ENCODE data around the gene RAD51B. TPM values are rescaled to one million over a fixed set of nuclear protein-coding genes. Genes with fewer than 3 reads are reported as not detected.

The RAD51B gene
- total RNA-seq, 1 experiment from 2014 or later = 8.5 TPM

- ChIA-PET CTCF (interaction anchor here (0.5 kb wide), 1 partner anchor 549 kb away, joined by 11 read pairs; no protein-coding TSS in a partner anchor), POLR2A (no interaction called here)
- intact Hi-C loops (cut with micrococcal nuclease; ENCODE audit: unreplicated experiment) = loop anchor here (10.0 kb wide), 1 partner anchor 94 kb away; no protein-coding TSS in a partner anchor
Observed at GRCh38 chr14:68238551-68238950, 419.0 kb downstream of the RAD51B start.

GRCh38 chr14:68238976-68239375 is 419.4 kb downstream of the RAD51B start:
- CTCF ChIA-PET = interaction anchor here (0.5 kb wide), 1 partner anchor 548 kb away, joined by 11 read pairs; no protein-coding TSS in a partner anchor
- Histone ChIP-seq H3K4me3 (ENCODE audit: low read depth in 2 of 2, low read length in 2 of 2) (no peak overlapping the region), H3K36me3 (ENCODE audit: control insufficient read depth, insufficient read depth, low read length) (no peaks in the 10 kb centered on the region), H3K27me3 (ENCODE audit: control insufficient read depth, insufficient read depth, low read length) (no peaks in the 10 kb centered on the region), H3K4me1 (ENCODE audit: control insufficient read depth, insufficient read depth, low read length) (peaks cover 1% of the 10 kb centered on the region; the same call in 1 of the 2 replicates), H3K9me3 (ENCODE audit: control insufficient read depth, insufficient read depth, low read depth, low read length) (no peaks in the 10 kb centered on the region), H3K27ac (ENCODE audit: low read length) (peak overlapping the region; percentile 72; the same call in 1 of the 2 replicates)
- POLR2A ChIA-PET = no interaction called here
- DNase-seq (ENCODE audit: low read depth, low spot score) = no peak
- BruUV-seq (replicated peaks) = no TSS peak
- TF ChIP-seq SIN3A (IDR thresholded peaks at IDR 0.05; ENCODE audit: borderline replicate concordance, insufficient read depth, low read depth, low read length) = no peak
- TF ChIP-seq TCF7L2 (IDR thresholded peaks at IDR 0.05; ENCODE audit: low read depth, low read length) = no peak
- TF ChIP-seq POLR2AphosphoS5 (IDR thresholded peaks at IDR 0.05; ENCODE audit: low read depth, low read length) = no peak
- TF ChIP-seq CTCF (IDR thresholded peaks at IDR 0.05) = no peak
- no peak for TF ChIP-seq REST (IDR thresholded peaks at IDR 0.05; ENCODE audit: insufficient read depth in 1 of 2, low read depth in 2 of 2, low read length in 1 of 2)
- intact Hi-C loops (cut with micrococcal nuclease; ENCODE audit: unreplicated experiment) (loop anchor here (10.0 kb wide), 1 partner anchor 94 kb away; no protein-coding TSS in a partner anchor), in situ Hi-C loops (cut with HindIII; ENCODE audit: low pct_unique_long_range_greater_than_20kb, low sequenced_read_pairs) (no loop called here)
- no peak for ATAC-seq

More at GRCh38 chr14:68238551-68238950, 419.0 kb downstream of the RAD51B start:
- no peak for ATAC-seq
- no peaks in the 10 kb centered on the region for H3K27me3 ChIP-seq (ENCODE audit: control insufficient read depth, insufficient read depth, low read length)
- no peak overlapping the region for H3K4me3 ChIP-seq (ENCODE audit: low read depth in 2 of 2, low read length in 2 of 2)
- no TSS peak for BruUV-seq (replicated peaks)
- DNase-seq (ENCODE audit: low read depth, low spot score) = no peak
- H3K36me3 ChIP-seq (ENCODE audit: control insufficient read depth, insufficient read depth, low read length) = no peaks in the 10 kb centered on the region
- H3K27ac ChIP-seq (ENCODE audit: low read length) = peak overlapping the region; percentile 72; the same call in 1 of the 2 replicates
- TF ChIP-seq TCF7L2 (IDR thresholded peaks at IDR 0.05; ENCODE audit: low read depth, low read length) = no peak
- no peak for TF ChIP-seq POLR2AphosphoS5 (IDR thresholded peaks at IDR 0.05; ENCODE audit: low read depth, low read length)
- no peak for TF ChIP-seq CTCF (IDR thresholded peaks at IDR 0.05)
- no peak for TF ChIP-seq SIN3A (IDR thresholded peaks at IDR 0.05; ENCODE audit: borderline replicate concordance, insufficient read depth, low read depth, low read length)
- no peak for TF ChIP-seq REST (IDR thresholded peaks at IDR 0.05; ENCODE audit: insufficient read depth in 1 of 2, low read depth in 2 of 2, low read length in 1 of 2)
- peaks cover 6% of the 10 kb centered on the region for H3K4me1 ChIP-seq (ENCODE audit: control insufficient read depth, insufficient read depth, low read length)
- H3K9me3 ChIP-seq (ENCODE audit: control insufficient read depth, insufficient read depth, low read depth, low read length) = no peaks in the 10 kb centered on the region
- in situ Hi-C loops (cut with HindIII; ENCODE audit: low pct_unique_long_range_greater_than_20kb, low sequenced_read_pairs) = no loop called here
